NT2/D1 (cell line): ENCODE data around the gene NPB.

ENCODE experiments used
- SUZ12 ChIP-seq: IDR thresholded peaks from 2 replicates; pipeline ENCODE4 v1.6.1; 2011; ENCODE audit not compliant: insufficient read length, insufficient read depth; ENCODE audit errors: extremely low read depth
- YY1 ChIP-seq: IDR thresholded peaks from 2 replicates; pipeline ENCODE4 v1.6.1; 2011; ENCODE audit not compliant: insufficient read length, insufficient read depth
- ZNF274 ChIP-seq: IDR thresholded peaks from 2 replicates; pipeline ENCODE4 v1.6.1; 2011; ENCODE audit warnings: mild to moderate bottlenecking, low read depth, low read length

DNA sequence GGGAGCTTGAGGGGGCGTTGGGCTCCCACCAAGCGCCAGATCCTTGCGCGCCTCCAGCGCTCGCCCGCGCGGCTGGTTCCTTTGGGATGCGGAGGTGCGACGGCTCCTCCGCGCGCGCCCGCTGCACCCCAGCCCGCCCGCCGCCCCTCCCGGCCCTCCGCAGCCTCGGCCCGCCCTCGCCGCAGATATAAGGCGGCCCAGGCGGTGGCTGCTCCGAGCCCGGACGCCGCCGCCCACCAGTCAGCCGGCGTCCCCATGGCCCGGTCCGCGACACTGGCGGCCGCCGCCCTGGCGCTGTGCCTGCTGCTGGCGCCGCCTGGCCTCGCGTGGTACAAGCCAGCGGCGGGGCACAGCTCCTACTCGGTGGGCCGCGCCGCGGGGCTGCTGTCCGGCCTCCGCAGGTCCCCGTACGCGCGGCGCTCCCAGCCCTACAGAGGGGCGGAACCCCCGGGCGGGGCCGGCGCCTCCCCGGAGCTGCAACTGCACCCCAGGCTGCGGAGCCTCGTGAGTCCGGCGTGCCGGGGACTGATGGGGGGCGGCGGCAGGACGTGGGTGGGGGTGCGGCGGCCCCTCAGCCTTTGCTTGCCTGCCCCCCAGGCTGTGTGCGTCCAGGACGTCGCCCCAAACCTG is at the start of gene NPB:
- TF ChIP-seq YY1 (no peak), ZNF274 (no peak), SUZ12 (no peak)
